GM18909 (cell line): ENCODE data around the gene RPUSD4.

Experiments used
- ATAC-seq: cut with Tn5 transposase; IDR thresholded peaks from one replicate; pipeline ENCODE4 v1.9.1; 2021; ENCODE audit warnings: mild to moderate bottlenecking; ENCODE audit not compliant: unreplicated experiment, poor library complexity

Gene RPUSD4

DNA sequence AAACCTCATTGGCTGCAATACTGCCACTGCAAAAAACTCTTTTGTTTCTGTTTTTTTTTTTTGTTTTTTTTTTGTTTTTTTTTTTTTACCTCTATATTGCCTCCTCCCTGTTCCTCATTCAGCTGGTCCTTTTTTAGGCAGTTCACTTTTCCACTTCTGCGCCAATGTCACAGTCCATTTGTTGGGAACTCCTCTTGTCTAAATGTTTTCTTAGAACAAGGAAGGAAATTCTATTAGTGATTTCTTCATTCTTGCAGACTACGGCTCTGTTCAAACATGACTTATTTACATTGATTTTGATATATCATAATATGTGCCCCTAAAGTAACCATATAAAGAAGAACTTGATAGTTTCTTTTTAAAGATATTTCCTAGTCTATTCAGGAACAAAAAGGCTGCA lies 3.0 kb upstream of the RPUSD4 start:
- ATAC-seq, result no peak

DNA sequence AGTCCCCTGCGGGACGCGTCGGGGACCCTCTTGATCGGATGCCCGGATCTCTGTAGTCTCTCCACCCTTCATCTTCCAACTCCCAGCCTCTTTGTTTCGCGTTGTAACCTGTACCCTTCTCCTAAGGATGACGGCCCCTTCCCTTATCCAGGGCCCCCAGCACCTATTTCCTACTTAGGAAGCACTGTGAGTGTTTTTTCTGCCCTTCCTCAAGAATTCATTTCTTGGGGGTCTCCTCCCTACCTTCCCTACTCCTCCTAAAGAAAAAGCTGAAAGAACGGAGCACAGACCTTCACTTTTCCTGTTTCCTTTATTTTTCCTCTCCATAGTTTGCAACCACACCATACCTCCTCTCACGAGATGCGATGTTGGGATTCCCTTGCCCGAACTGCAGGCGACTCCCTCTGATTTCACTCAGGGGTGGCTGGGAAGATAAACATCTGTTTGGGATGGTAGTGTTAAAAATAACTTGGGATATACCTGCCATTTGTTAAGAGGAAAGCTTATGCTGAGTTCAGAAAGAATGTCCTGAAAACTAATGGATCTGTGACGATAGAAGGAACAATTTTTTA lies 725 bp upstream of the RPUSD4 start:
- ATAC-seq, result no peak

- ATAC-seq, result no peak
Observed at GRCh38 chr11:126210871-126211235, 597 bp downstream of the RPUSD4 start.

DNA sequence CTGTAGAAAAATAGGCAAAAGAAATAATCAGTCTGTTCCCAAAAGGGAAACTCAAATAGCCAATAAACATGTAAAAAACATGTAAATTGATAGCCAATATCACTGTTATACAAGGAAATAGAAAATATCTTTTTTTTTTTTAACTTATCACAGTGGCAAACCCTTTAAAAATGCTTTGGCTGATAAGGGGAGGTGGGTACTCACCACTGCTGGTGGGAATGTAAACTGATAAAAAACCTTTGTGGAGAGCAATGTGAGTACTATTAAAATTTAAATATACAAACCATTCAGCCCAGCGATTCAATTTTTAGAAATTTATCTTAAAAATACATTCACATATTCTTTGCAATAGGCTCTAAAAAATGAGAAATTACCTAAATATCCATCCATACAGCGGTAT lies 3.6 kb downstream of the RPUSD4 start:
- no peak for ATAC-seq

- ATAC-seq, result no peak
Observed at GRCh38 chr11:126205359-126205758, 6.1 kb downstream of the RPUSD4 start.

DNA sequence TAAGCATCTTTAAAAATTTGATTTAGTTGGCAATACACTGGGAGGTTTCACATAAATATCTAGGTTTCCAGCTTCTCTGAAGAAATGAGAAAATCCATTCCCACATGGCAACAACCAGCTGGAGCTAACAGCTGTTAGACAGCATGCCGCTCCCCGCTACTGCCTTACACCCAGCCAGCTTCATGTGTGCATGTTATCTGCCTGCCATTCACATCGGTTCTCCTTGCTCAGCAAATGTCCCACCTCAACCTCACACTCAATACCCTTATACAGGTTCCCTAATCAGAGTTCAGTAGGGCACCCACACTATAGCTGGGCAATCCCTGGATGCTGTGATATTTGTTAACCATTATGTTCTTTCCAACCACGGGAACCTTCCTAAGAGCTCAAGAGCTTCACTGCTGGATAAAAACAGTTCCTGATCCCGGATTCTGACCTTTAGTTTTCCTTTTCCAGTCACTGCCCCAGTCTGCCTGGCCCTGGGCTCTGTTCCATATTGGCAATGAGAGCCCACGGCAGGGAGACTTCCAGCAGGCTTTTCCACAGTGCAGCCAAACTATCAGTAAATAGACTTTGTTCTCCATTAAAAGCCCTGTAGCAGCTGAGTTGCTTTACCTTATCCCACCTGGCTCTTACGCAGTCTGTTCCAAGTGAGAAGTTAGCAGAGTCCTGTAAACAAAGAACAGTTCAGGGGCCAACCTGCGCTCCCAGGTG lies 8.6 kb downstream of the RPUSD4 start:
- ATAC-seq, result no peak

DNA sequence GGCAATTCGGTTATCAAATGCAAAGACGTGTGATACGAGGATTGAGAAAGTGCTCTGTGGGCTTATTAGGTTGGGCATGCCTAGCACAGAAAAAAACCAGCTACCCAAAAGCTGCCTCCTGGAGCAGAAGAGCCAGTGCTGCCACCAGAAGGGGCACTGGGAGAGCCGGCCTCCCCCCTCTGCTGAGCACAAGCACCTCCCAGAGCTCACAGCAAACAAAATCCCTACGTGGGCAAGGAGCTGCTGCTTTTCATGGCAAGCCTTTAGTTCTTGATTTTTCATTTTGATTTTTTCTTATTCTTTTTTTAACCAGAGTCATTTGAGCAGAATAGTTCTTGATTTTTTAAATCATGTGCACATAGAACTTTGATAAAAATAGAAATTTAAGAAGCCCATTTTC lies 12.8 kb downstream of the RPUSD4 start:
- ATAC-seq, result no peak

GRCh38 chr11:126197277-126197939 lies 14.0 kb downstream of the RPUSD4 start:
- ATAC-seq, result peak; percentile 57

DNA sequence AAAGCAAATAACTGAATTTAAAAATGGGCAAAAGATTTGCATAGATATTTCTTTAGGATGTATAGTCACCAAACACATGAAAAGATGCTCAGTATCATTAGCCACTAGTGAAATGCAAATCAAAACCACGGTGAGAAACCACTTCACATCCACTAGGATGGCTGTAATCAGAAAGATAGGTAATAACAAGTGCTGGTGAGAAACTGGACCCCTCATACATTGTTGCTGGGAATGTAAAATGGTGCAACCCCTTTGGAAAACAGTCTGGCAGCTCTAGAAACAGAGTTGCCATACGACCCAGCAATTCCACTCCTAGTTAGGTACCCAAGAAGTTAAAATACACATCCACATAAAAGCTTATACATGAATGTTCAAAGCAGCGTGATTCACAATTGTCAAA lies 16.3 kb downstream of the RPUSD4 start:
- ATAC-seq, result no peak

DNA sequence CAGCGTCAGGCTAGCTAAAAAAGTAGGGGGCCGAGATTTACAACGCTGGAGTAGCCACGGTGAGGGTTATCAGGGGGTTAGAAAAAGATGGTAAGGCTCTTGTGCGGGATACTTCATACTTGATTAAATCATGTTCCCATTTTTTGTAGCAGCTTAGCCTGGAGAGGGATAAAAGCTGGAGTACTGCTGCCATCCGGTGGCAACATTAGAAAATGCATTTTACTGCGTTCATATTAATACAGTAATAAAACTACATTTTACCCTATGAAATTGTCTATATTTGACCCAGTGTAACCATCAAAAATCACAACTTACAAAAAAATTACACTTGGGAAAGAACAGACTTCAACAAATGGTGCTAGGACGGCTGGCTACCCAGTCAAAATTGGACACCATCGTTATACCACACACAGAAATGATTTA lies 17.3 kb downstream of the RPUSD4 start:
- no peak for ATAC-seq

DNA sequence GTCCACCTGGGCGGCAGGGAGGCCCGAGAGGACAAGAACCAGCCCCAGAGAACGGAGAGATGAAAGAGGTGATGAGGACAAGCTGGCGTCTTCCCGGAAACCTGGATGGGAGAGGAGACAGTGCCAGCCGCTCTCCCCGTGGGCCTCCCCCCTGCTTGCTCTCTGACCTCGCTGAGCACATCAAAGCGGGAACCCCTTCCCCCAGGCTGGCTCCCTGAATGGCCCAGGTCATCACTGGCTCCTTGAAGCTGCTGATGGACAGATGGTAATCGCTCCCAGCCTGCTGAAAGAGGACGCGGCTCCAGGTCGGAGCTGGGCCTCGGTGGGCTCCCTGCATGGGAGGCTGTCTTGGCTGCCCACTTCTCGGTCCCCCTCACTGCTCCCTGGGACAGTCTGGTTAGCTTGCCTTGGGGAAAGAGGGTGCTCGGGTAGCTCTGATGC lies 18.4 kb downstream of the RPUSD4 start:
- no peak for ATAC-seq

DNA sequence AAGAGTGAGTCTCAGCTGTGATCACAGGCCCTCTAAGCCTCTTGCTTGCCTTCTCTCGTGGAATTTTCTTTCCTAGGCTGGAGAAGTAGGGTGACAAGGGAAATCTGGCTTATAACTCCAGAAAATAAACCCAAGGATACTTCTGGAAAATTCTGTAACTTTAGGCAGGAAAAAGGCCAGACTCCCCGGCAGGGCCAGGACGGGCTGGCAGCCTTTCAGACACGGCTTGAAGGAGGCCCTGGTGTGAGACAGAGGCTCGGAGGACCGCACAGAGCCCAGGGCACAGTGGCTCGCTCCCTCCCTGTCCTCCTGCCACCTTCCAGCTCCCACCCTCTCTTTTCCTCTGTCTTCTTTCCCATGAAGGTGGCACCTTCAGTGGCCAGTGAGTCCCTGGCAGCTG lies 19.1 kb downstream of the RPUSD4 start:
- no peak for ATAC-seq

DNA sequence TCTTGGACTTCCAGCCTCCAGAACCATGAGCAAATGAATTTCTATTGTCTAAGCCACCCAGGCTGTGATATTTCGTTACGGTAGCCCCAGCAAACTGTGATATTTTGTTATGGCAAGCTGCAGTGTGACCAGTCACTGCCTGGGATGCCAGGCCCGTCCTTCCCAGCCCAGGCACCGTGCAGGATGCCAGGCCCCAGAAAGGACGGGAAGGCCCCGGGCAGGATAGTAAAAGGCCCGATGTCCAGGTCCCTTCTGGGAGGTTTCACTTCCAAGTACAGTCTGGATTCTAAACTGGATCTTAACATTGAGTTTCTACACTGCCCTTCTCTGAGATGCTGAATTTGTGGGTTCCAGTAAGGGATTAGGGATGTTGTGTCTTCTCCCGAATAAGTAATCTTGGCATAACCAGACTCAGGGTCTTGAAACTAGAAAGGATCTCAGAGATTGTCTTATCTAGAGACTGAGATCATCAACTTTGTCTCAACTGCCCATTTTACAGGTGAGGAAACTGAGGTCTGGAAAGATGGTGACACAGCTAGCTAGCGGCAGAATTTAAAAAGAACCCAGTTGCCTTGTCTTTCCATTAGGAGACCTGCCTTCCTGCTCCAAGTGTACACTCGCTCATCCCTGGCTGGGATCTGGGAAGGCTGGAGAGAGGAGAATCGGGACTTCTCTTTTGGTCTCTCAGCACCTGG lies 19.9 kb downstream of the RPUSD4 start:
- no peak for ATAC-seq

GRCh38 chr11:126190792-126191191 lies 20.7 kb downstream of the RPUSD4 start:
- ATAC-seq, result no peak

GRCh38 chr11:126189109-126189929 lies 22.1 kb downstream of the RPUSD4 start:
- peak; percentile 79 for ATAC-seq

GRCh38 chr11:126188332-126189108 lies 22.9 kb downstream of the RPUSD4 start:
- peak; percentile 86 for ATAC-seq

DNA sequence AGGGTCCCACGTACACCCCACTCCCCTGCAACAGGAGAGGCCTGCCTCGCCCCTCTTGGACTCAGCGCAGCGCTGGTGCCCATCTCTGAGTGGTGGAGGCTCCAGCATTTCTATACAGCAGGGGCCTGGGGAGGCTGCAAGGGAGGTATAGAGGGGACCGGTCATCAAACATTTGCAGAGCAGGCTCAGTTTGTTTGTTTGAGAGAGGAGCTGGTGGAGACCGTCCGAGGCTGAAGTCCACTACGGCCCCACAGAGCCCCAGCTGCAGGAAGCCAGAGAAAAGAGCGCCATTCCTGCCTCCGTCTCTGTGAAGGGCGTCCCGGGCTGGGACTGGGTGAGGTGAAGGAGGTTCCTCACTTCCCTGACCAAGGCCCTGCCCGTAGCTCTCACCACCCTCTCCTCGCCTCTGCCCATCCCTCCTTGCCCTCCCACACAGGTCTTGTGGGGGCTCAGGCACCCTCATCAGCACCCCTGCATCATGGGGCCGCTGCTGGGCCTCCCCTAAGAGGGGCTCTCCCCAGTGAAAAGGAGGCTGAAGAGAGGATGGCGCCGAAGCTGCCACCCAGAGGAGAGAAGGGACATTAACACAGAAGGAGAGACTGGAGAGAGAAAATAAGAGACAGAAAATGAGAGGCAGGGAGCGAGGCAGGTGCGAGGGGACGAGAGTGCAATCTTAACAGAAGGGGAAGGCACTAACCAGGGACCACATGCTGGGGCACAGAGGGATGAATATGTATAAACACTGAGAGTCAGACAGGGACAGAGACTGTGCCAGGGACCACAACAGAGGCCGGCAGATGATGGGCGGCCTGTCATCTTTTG lies 24.5 kb downstream of the RPUSD4 start:
- no peak for ATAC-seq

GRCh38 chr11:126186025-126186698 lies 25.3 kb downstream of the RPUSD4 start:
- ATAC-seq, result no peak
